GM12872 (cell line): Measurements from ENCODE around the gene PNPLA2.

Experiments
- CTCF ChIP-seq: IDR thresholded peaks from 3 replicates; pipeline ENCODE4 v1.5.1; 2011; ENCODE audit warnings: low read depth, mild to moderate bottlenecking, low read length, moderate library complexity; ENCODE audit not compliant: insufficient read depth

The PNPLA2 gene

GRCh38 chr11:793556-793955 lies 25.2 kb upstream of the PNPLA2 start:
- no peak for TF ChIP-seq CTCF

- TF ChIP-seq CTCF = no peak
Observed at GRCh38 chr11:794013-794765, 24.5 kb upstream of the PNPLA2 start.

GRCh38 chr11:794766-795633 lies 23.7 kb upstream of the PNPLA2 start:
- TF ChIP-seq CTCF = no peak

GRCh38 chr11:795634-796564 lies 22.8 kb upstream of the PNPLA2 start:
- no peak for TF ChIP-seq CTCF

- TF ChIP-seq CTCF = no peak
Observed at GRCh38 chr11:796565-797295, 22.0 kb upstream of the PNPLA2 start.

- TF ChIP-seq CTCF = no peak
Observed at GRCh38 chr11:797296-798092, 21.2 kb upstream of the PNPLA2 start.
